Measurements from ENCODE around the gene NADK2. TPM values are rescaled to one million over a fixed set of nuclear protein-coding genes. Genes with fewer than 3 reads are reported as not detected.

The NADK2 gene
- total RNA-seq, 1 donor from 2014 or later: 18.2 TPM

DNA sequence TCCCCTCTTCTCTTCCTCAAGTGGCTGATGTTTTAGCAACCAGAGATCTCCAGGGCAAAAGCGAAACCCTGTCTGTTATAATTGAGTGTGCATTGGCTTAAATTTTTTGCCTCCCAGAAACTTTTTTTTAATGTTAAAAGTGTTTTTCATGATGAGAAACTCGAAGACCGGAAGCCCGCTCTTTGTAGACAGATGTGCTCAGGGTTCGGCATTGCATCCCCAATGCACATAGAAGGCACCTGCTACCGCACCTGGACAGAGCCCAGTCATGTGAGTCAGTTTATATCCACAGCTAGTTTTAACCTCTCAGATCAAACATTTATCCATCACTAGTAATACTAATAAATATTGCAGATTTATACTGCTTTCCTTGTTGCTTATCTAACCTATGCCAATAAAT, 19.5 kb upstream of the NADK2 start:
- Mint-ChIP-seq H3K36me3 (ENCODE audit: low read depth) (no peaks in the 10 kb centered on the region), H3K9me3 (no peaks in the 10 kb centered on the region), H3K27ac (no peak overlapping the region), H3K4me3 (no peak overlapping the region), H3K27me3 (peaks cover 6% of the 10 kb centered on the region), H3K4me1 (no peaks in the 10 kb centered on the region)
- ChIA-PET CTCF (interaction anchor here (5.2 kb wide), 1 partner anchor 431 kb away, joined by 48 read pairs; no protein-coding TSS in a partner anchor), POLR2A (no interaction called here)
- TF ChIP-seq, protein P1, sequence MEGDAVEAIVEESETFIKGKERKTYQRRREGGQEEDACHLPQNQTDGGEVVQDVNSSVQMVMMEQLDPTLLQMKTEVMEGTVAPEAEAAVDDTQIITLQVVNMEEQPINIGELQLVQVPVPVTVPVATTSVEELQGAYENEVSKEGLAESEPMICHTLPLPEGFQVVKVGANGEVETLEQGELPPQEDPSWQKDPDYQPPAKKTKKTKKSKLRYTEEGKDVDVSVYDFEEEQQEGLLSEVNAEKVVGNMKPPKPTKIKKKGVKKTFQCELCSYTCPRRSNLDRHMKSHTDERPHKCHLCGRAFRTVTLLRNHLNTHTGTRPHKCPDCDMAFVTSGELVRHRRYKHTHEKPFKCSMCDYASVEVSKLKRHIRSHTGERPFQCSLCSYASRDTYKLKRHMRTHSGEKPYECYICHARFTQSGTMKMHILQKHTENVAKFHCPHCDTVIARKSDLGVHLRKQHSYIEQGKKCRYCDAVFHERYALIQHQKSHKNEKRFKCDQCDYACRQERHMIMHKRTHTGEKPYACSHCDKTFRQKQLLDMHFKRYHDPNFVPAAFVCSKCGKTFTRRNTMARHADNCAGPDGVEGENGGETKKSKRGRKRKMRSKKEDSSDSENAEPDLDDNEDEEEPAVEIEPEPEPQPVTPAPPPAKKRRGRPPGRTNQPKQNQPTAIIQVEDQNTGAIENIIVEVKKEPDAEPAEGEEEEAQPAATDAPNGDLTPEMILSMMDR (IDR thresholded peaks at IDR 0.05): no peak
- DNase-seq (no peak), ATAC-seq (ENCODE audit: low read depth) (no peak)
- intact Hi-C loops (cut with micrococcal nuclease): no loop called here

DNA sequence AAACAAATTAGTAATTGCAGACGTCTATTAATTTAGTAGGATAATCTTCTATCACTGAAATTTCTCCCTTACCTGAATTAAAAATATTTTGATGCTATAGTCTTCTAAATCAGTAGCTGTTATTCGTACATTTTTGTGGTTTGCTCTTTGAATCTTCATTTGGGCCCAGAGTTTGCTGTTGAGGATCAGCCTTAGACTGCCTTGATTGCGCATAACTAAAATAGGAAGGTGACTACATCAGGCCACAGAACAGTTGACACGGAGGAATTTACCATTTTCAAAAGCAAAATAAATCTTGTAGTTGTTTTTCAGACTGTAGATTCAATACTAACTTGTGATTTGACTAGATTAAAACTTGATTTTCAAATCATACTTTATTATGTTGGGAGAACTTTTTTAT, 11.8 kb upstream of the NADK2 start:
- no peak overlapping the region for H3K27ac Mint-ChIP-seq
- TF ChIP-seq, protein P1 (IDR thresholded peaks at IDR 0.05): no peak
- no peaks in the 10 kb centered on the region for H3K9me3 Mint-ChIP-seq
- CTCF ChIA-PET: no interaction called here
- DNase-seq (no peak), ATAC-seq (ENCODE audit: low read depth) (no peak)
- H3K4me3 Mint-ChIP-seq: no peak overlapping the region
- peaks cover under 1% of the 10 kb centered on the region for H3K27me3 Mint-ChIP-seq
- intact Hi-C loops (cut with micrococcal nuclease): loop anchor here (1.0 kb wide), 1 partner anchor 11 kb away; no protein-coding TSS in a partner anchor
- H3K36me3 Mint-ChIP-seq (ENCODE audit: low read depth): no peaks in the 10 kb centered on the region
- POLR2A ChIA-PET: no interaction called here
- H3K4me1 Mint-ChIP-seq: no peaks in the 10 kb centered on the region

- no peaks in the 10 kb centered on the region for H3K4me1 Mint-ChIP-seq
- H3K9me3 Mint-ChIP-seq: no peaks in the 10 kb centered on the region
- H3K4me3 Mint-ChIP-seq: no peak overlapping the region
- TF ChIP-seq, protein P1 (IDR thresholded peaks at IDR 0.05): no peak
- DNase-seq (no peak), ATAC-seq (ENCODE audit: low read depth) (no peak)
- no peaks in the 10 kb centered on the region for H3K27me3 Mint-ChIP-seq
- POLR2A ChIA-PET: interaction anchor here (0.5 kb wide), 1 partner anchor 1118 kb away, joined by 4 read pairs; the partner anchor contains the start of gene NUP155
- intact Hi-C loops (cut with micrococcal nuclease): loop anchor here (1.0 kb wide), 1 partner anchor 11 kb away; no protein-coding TSS in a partner anchor
- H3K27ac Mint-ChIP-seq: no peak overlapping the region
- no peaks in the 10 kb centered on the region for H3K36me3 Mint-ChIP-seq (ENCODE audit: low read depth)
- CTCF ChIA-PET: interaction anchor here (1.1 kb wide), 1 partner anchor 12 kb away, joined by 4 read pairs; no protein-coding TSS in a partner anchor
Observed at GRCh38 chr5:36252722-36253365, 11.1 kb upstream of the NADK2 start.

- Mint-ChIP-seq H3K27me3 (no peaks in the 10 kb centered on the region), H3K4me1 (no peaks in the 10 kb centered on the region), H3K4me3 (no peak overlapping the region), H3K9me3 (no peaks in the 10 kb centered on the region), H3K36me3 (ENCODE audit: low read depth) (no peaks in the 10 kb centered on the region), H3K27ac (no peak overlapping the region)
- intact Hi-C loops (cut with micrococcal nuclease): no loop called here
- ATAC-seq (ENCODE audit: low read depth) (no peak), DNase-seq (no peak)
- ChIA-PET CTCF (interaction anchor here (1.2 kb wide), 1 partner anchor 10 kb away, joined by 3 read pairs; the partner anchor contains the start of gene NADK2), POLR2A (no interaction called here)
- TF ChIP-seq, protein P1 (IDR thresholded peaks at IDR 0.05): no peak
Observed at GRCh38 chr5:36251218-36251617, 9.5 kb upstream of the NADK2 start.

- DNase-seq (no peak), ATAC-seq (ENCODE audit: low read depth) (no peak)
- ChIA-PET CTCF (interaction anchor here (1.2 kb wide), 1 partner anchor 9 kb away, joined by 3 read pairs; the partner anchor contains the start of gene NADK2), POLR2A (no interaction called here)
- no peaks in the 10 kb centered on the region for H3K9me3 Mint-ChIP-seq
- H3K4me3 Mint-ChIP-seq: no peak overlapping the region
- TF ChIP-seq, protein P1 (IDR thresholded peaks at IDR 0.05): no peak
- intact Hi-C loops (cut with micrococcal nuclease): no loop called here
- no peaks in the 10 kb centered on the region for H3K4me1 Mint-ChIP-seq
- no peaks in the 10 kb centered on the region for H3K36me3 Mint-ChIP-seq (ENCODE audit: low read depth)
- H3K27ac Mint-ChIP-seq: no peak overlapping the region
- H3K27me3 Mint-ChIP-seq: no peaks in the 10 kb centered on the region
Observed at GRCh38 chr5:36250427-36250826, 8.7 kb upstream of the NADK2 start.
